H7 (cell line): ENCODE measurements around the gene TAF8. TPM values are rescaled to one million over a fixed set of nuclear protein-coding genes. Genes with fewer than 3 reads are reported as not detected.

Experiments
- DNase-seq: peaks from one replicate; pipeline ENCODE4 v3.0.0; 2012
- H3K27me3 ChIP-seq: 2 replicates; pipeline ENCODE4 v1.6.0; 2011; ENCODE audit warnings: mild to moderate bottlenecking, low read length; ENCODE audit not compliant: control insufficient read depth, insufficient read depth
- H3K36me3 ChIP-seq: replicated peaks from 2 replicates; pipeline ENCODE4 v1.5.1; 2011; ENCODE audit warnings: low read length; ENCODE audit not compliant: control insufficient read depth, insufficient read depth
- H3K4me3 ChIP-seq: 2 replicates; pipeline ENCODE4 v1.5.1; 2011; ENCODE audit warnings: low read depth, mild to moderate bottlenecking, control low read depth, low read length, moderate library complexity; ENCODE audit not compliant: insufficient read depth
- total RNA-seq: library from RNA; depleted of rRNA; stranded (reverse); fragments of >200 nt; shearing (Covaris generic); gene quantifications from 2 replicates; pipeline ENCODE4 v1.2.3, GENCODE V29; 2014

TAF8 gene
- total RNA-seq, 1 experiment from 2014 or later, result 8.7 TPM

GRCh38 chr6:42041481-42042053 lies 8.8 kb upstream of the TAF8 start:
- H3K36me3 ChIP-seq, result no peaks in the 10 kb centered on the region
- DNase-seq, result no peak
- H3K4me3 ChIP-seq, result no peak overlapping the region
- H3K27me3 ChIP-seq, result peaks cover 21% of the 10 kb centered on the region

GRCh38 chr6:42042108-42042507 lies 8.2 kb upstream of the TAF8 start:
- Histone ChIP-seq H3K36me3 (no peaks in the 10 kb centered on the region), H3K27me3 (peaks cover 26% of the 10 kb centered on the region), H3K4me3 (no peak overlapping the region)
- DNase-seq, result no peak

GRCh38 chr6:42043787-42044475 lies 6.4 kb upstream of the TAF8 start:
- Histone ChIP-seq H3K36me3 (no peaks in the 10 kb centered on the region), H3K27me3 (peaks cover 42% of the 10 kb centered on the region), H3K4me3 (no peak overlapping the region)
- DNase-seq, result peak; percentile 93

- DNase-seq, result peak; percentile 88
- H3K36me3 ChIP-seq, result no peaks in the 10 kb centered on the region
- H3K27me3 ChIP-seq, result peaks cover 49% of the 10 kb centered on the region
- no peak overlapping the region for H3K4me3 ChIP-seq
These were observed 4.5 kb upstream of the TAF8 start for GRCh38 chr6:42045538-42046460.

GRCh38 chr6:42046464-42047212 lies 3.7 kb upstream of the TAF8 start:
- DNase-seq, result no peak
- H3K27me3 ChIP-seq, result peaks cover 49% of the 10 kb centered on the region
- H3K36me3 ChIP-seq, result no peaks in the 10 kb centered on the region
- H3K4me3 ChIP-seq, result no peak overlapping the region

- peaks cover 2% of the 10 kb centered on the region for H3K36me3 ChIP-seq
- peaks cover 49% of the 10 kb centered on the region for H3K27me3 ChIP-seq
- H3K4me3 ChIP-seq, result no peak overlapping the region
- DNase-seq, result no peak
These were observed 3.1 kb upstream of the TAF8 start for GRCh38 chr6:42047213-42047590.

- Histone ChIP-seq H3K36me3 (peaks cover 6% of the 10 kb centered on the region), H3K27me3 (peaks cover 47% of the 10 kb centered on the region), H3K4me3 (peak overlapping the region; percentile 56)
- peak; percentile 58 for DNase-seq
These were observed 2.4 kb upstream of the TAF8 start for GRCh38 chr6:42047790-42048405.

- Histone ChIP-seq H3K27me3 (peaks cover 46% of the 10 kb centered on the region), H3K4me3 (peak overlapping the region; percentile 56; the same call in 1 of the 2 replicates), H3K36me3 (peaks cover 8% of the 10 kb centered on the region)
- DNase-seq, result peak; percentile 53
These were observed 1.1 kb upstream of the TAF8 start for GRCh38 chr6:42049116-42049809.

GRCh38 chr6:42049948-42050296 lies 402 bp upstream of the TAF8 start:
- Histone ChIP-seq H3K36me3 (peaks cover 8% of the 10 kb centered on the region), H3K27me3 (peaks cover 42% of the 10 kb centered on the region), H3K4me3 (peak overlapping the region; percentile 38)
- no peak for DNase-seq

- DNase-seq, result no peak
- Histone ChIP-seq H3K36me3 (peaks cover 17% of the 10 kb centered on the region), H3K4me3 (no peak overlapping the region), H3K27me3 (peaks cover 31% of the 10 kb centered on the region)
These were observed 937 bp downstream of the TAF8 start for GRCh38 chr6:42051268-42051653.

GRCh38 chr6:42053601-42054000 lies 3.3 kb downstream of the TAF8 start:
- no peak for DNase-seq
- peaks cover 8% of the 10 kb centered on the region for H3K27me3 ChIP-seq
- peaks cover 29% of the 10 kb centered on the region for H3K36me3 ChIP-seq
- H3K4me3 ChIP-seq, result no peak overlapping the region

- no peaks in the 10 kb centered on the region for H3K27me3 ChIP-seq
- no peak overlapping the region for H3K4me3 ChIP-seq
- peaks cover 32% of the 10 kb centered on the region for H3K36me3 ChIP-seq
- no peak for DNase-seq
These were observed 9.4 kb downstream of the TAF8 start for GRCh38 chr6:42059743-42060142.

GRCh38 chr6:42066156-42066675 lies 15.9 kb downstream of the TAF8 start:
- peak; percentile 7 for DNase-seq
- Histone ChIP-seq H3K27me3 (no peaks in the 10 kb centered on the region), H3K36me3 (peaks cover 36% of the 10 kb centered on the region), H3K4me3 (no peak overlapping the region)
